ENCODE results near the gene TTC5. TPM values are rescaled to one million over a fixed set of nuclear protein-coding genes. Genes with fewer than 3 reads are reported as not detected.
"Not testable (repeated sequence)": the region's sequence is repeated elsewhere in the genome, so short reads cannot be mapped to it uniquely, and the experiment has no call there.

The TTC5 gene
- total RNA-seq, 1 experiment from 2014 or later, result 20.6 TPM

DNA sequence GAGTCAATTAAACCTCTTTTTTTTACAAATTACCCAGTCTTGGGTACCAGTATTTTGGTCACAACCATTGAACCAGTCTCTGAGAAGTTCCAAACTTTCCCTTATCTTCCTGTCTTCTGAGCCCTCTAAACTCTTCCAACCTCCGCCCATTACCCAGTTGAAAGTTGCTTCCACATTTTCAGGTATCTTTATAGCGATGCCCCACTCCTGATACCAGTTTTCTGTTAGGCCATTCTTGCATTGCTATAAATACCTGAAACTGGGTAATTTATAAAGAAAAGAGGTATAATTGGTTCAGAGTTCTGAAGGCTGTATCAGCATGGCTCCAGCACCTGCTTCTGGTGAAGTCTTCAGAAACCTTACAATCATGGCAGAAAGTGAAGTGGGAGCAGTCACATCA is 31.7 kb downstream of the TTC5 start:
- H3K36me3 Mint-ChIP-seq (ENCODE audit: insufficient read depth in 1 of 3, low read depth in 3 of 3), result peaks cover 34 to 69% (median 53%) of the 10 kb centered on the region in 3 experiments
- Histone ChIP-seq H3K4me1 (ENCODE audit: insufficient read depth, low read length) (no peaks in the 10 kb centered on the region), H4K8ac (replicated peaks; ENCODE audit: insufficient read length, low read depth, low read length) (no peak overlapping the region), H3K23me2 (ENCODE audit: insufficient read length, low read depth, low read length, poor library complexity, severe bottlenecking) (no peaks in the 10 kb centered on the region), H3K56ac (ENCODE audit: insufficient read length, low read depth, low read length) (no peak overlapping the region), H2AFZ (ENCODE audit: low read length) (no peak overlapping the region), H4K91ac (ENCODE audit: insufficient read length, low read depth, low read length) (no peak overlapping the region), H4K5ac (ENCODE audit: insufficient read length, low read depth, low read length) (no peak overlapping the region), H3K9ac (ENCODE audit: extremely low read depth, insufficient read length, low read length) (no peak overlapping the region), H3K23ac (ENCODE audit: insufficient read length, low read depth, low read length) (no peak overlapping the region), H3K4me2 (ENCODE audit: insufficient read depth, insufficient read length, low read length) (no peak overlapping the region), H3K18ac (ENCODE audit: insufficient read length, low read depth, low read length) (no peak overlapping the region), H2BK12ac (ENCODE audit: insufficient read length, low read depth, low read length) (no peak overlapping the region), H3K14ac (ENCODE audit: insufficient read depth, low read length) (no peak overlapping the region), H3K79me2 (ENCODE audit: insufficient read depth, low read length) (no peaks in the 10 kb centered on the region; the same call in 1 of the 2 replicates), H3K27me3 (ENCODE audit: insufficient read depth, low read length) (no peaks in the 10 kb centered on the region), H2BK20ac (ENCODE audit: low read depth, low read length, poor library complexity, severe bottlenecking) (no peak overlapping the region), H2BK120ac (ENCODE audit: low read depth, low read length, poor library complexity, severe bottlenecking) (no peak overlapping the region), H2AK5ac (ENCODE audit: insufficient read length, low read length) (no peak overlapping the region), H2BK15ac (ENCODE audit: low read depth, low read length) (no peak overlapping the region), H3T11ph (ENCODE audit: low read length) (no peak overlapping the region), H2BK5ac (ENCODE audit: insufficient read length, low read length) (no peak overlapping the region), H3K9me3 (ENCODE audit: control insufficient read depth, low read depth, low read length) (peaks cover 16% of the 10 kb centered on the region), H3K79me1 (ENCODE audit: insufficient read depth, low read depth, low read length, poor library complexity, severe bottlenecking) (no peaks in the 10 kb centered on the region), H4K20me1 (ENCODE audit: control insufficient read depth, insufficient read depth, insufficient read length) (no peaks in the 10 kb centered on the region), H3K27ac (ENCODE audit: insufficient read length, low read depth, low read length) (no peak overlapping the region), H3K4ac (ENCODE audit: low read depth, low read length) (no peak overlapping the region)
- H3K4me3 Mint-ChIP-seq, result no peak overlapping the region
- no CpG with 5 or more reads among the region's 2 CpGs for WGBS (ENCODE audit: extremely low coverage, insufficient read length, low lambda C conversion rate)
- DNase-seq, result no peak
- no peaks in the 10 kb centered on the region for H3K4me1 Mint-ChIP-seq
- TF ChIP-seq, protein P1, sequence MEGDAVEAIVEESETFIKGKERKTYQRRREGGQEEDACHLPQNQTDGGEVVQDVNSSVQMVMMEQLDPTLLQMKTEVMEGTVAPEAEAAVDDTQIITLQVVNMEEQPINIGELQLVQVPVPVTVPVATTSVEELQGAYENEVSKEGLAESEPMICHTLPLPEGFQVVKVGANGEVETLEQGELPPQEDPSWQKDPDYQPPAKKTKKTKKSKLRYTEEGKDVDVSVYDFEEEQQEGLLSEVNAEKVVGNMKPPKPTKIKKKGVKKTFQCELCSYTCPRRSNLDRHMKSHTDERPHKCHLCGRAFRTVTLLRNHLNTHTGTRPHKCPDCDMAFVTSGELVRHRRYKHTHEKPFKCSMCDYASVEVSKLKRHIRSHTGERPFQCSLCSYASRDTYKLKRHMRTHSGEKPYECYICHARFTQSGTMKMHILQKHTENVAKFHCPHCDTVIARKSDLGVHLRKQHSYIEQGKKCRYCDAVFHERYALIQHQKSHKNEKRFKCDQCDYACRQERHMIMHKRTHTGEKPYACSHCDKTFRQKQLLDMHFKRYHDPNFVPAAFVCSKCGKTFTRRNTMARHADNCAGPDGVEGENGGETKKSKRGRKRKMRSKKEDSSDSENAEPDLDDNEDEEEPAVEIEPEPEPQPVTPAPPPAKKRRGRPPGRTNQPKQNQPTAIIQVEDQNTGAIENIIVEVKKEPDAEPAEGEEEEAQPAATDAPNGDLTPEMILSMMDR (conservative IDR thresholded peaks at IDR 0.05), result no peak
- H3K27ac Mint-ChIP-seq, result no peak overlapping the region
- peaks cover 82 to 89% of the 10 kb centered on the region in 2 experiments for H3K9me3 Mint-ChIP-seq
- H3K27me3 Mint-ChIP-seq (ENCODE audit: low read depth), result no peaks in the 10 kb centered on the region

DNA sequence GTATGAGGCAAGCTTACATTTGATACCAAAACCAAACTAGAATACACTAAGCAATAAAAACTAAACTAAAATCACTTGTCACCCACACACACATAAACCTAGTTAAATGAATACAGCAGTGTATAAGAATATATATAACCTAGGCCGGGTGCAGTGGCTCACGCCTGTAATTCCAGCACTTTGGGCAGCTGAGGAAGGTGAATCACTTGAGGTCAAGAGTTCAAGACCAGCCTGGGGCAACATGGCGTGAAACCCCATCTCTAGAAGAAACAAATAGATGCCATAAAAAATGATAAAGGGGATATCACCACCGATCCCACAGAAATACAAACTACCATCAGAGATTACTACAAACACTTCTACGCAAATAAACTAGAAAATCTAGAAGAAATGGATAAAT is 41.4 kb downstream of the TTC5 start:
- not testable (repeated sequence) for H3K27ac ChIP-seq (ENCODE audit: insufficient read length, low read depth, low read length); DNase-seq; H2BK20ac ChIP-seq (ENCODE audit: low read depth, low read length, poor library complexity, severe bottlenecking); H2BK120ac ChIP-seq (ENCODE audit: low read depth, low read length, poor library complexity, severe bottlenecking); H3K27me3 ChIP-seq (ENCODE audit: insufficient read depth, low read length); H4K20me1 ChIP-seq (ENCODE audit: control insufficient read depth, insufficient read depth, insufficient read length); H4K91ac ChIP-seq (ENCODE audit: insufficient read length, low read depth, low read length); H3K9ac ChIP-seq (ENCODE audit: extremely low read depth, insufficient read length, low read length); H3K27me3 Mint-ChIP-seq (ENCODE audit: low read depth); H3K9me3 ChIP-seq (ENCODE audit: control insufficient read depth, low read depth, low read length); H3K4me1 Mint-ChIP-seq; H3K4ac ChIP-seq (ENCODE audit: low read depth, low read length); H3K23ac ChIP-seq (ENCODE audit: insufficient read length, low read depth, low read length); H3K23me2 ChIP-seq (ENCODE audit: insufficient read length, low read depth, low read length, poor library complexity, severe bottlenecking); H2BK5ac ChIP-seq (ENCODE audit: insufficient read length, low read length); H3K27ac Mint-ChIP-seq; H3T11ph ChIP-seq (ENCODE audit: low read length); H2BK12ac ChIP-seq (ENCODE audit: insufficient read length, low read depth, low read length); H2BK15ac ChIP-seq (ENCODE audit: low read depth, low read length); H3K18ac ChIP-seq (ENCODE audit: insufficient read length, low read depth, low read length); H2AK5ac ChIP-seq (ENCODE audit: insufficient read length, low read length); H3K14ac ChIP-seq (ENCODE audit: insufficient read depth, low read length); H3K36me3 Mint-ChIP-seq (ENCODE audit: insufficient read depth in 1 of 3, low read depth in 3 of 3); H3K79me2 ChIP-seq (ENCODE audit: insufficient read depth, low read length); H3K4me1 ChIP-seq (ENCODE audit: insufficient read depth, low read length); H3K4me2 ChIP-seq (ENCODE audit: insufficient read depth, insufficient read length, low read length); H4K5ac ChIP-seq (ENCODE audit: insufficient read length, low read depth, low read length); H3K4me3 Mint-ChIP-seq; H3K79me1 ChIP-seq (ENCODE audit: insufficient read depth, low read depth, low read length, poor library complexity, severe bottlenecking); H3K56ac ChIP-seq (ENCODE audit: insufficient read length, low read depth, low read length); H4K8ac ChIP-seq (replicated peaks; ENCODE audit: insufficient read length, low read depth, low read length); H2AFZ ChIP-seq (ENCODE audit: low read length)
- WGBS (ENCODE audit: extremely low coverage, insufficient read length, low lambda C conversion rate), result no CpG with 5 or more reads among the region's 5 CpGs
- H3K9me3 Mint-ChIP-seq, result peaks cover 58 to 63% of the 10 kb centered on the region in 2 experiments

All from H9 (cell line).